Activated CD8-positive, alpha-beta memory T cell treated with anti-CD3 and anti-CD28 coated beads for 4 hours (primary cell): Measurements from ENCODE around the gene MED29.
"Not testable (repeated sequence)": the region's sequence is repeated elsewhere in the genome, so short reads cannot be mapped to it uniquely, and the experiment has no call there.

ENCODE experiments used
- DNase-seq, 2 donors: peaks; one replicate each; pipeline ENCODE4 v3.0.0-alpha.2; 2020; ENCODE audit warnings: low read depth in 2 of 2

The MED29 gene

GRCh38 chr19:39370735-39371134 is 20.4 kb upstream of the MED29 start:
- no peak for DNase-seq

- DNase-seq, result no peak
These were observed 19.0 kb upstream of the MED29 start for GRCh38 chr19:39372047-39372802.

- no peak for DNase-seq
These were observed 18.2 kb upstream of the MED29 start for GRCh38 chr19:39372941-39373340.

- DNase-seq, result no peak
These were observed 15.2 kb upstream of the MED29 start for GRCh38 chr19:39375929-39376328.

- no peak for DNase-seq
These were observed 13.5 kb upstream of the MED29 start for GRCh38 chr19:39377373-39378362.

GRCh38 chr19:39379366-39379765 is 11.8 kb upstream of the MED29 start:
- not testable (repeated sequence) for DNase-seq

- DNase-seq, result no peak
These were observed 11.2 kb upstream of the MED29 start for GRCh38 chr19:39379865-39380396.

- no peak for DNase-seq
These were observed 10.4 kb upstream of the MED29 start for GRCh38 chr19:39380521-39381502.

- no peak for DNase-seq
These were observed 9.1 kb upstream of the MED29 start for GRCh38 chr19:39381910-39382611.

GRCh38 chr19:39382991-39383828 is 8.0 kb upstream of the MED29 start:
- no peak for DNase-seq

- no peak for DNase-seq
These were observed 6.2 kb upstream of the MED29 start for GRCh38 chr19:39384839-39385568.

- DNase-seq, result no peak
These were observed 5.4 kb upstream of the MED29 start for GRCh38 chr19:39385629-39386411.

- no peak for DNase-seq
These were observed 4.6 kb upstream of the MED29 start for GRCh38 chr19:39386557-39386956.

GRCh38 chr19:39388657-39389056 is 2.5 kb upstream of the MED29 start:
- DNase-seq, result no peak

GRCh38 chr19:39389631-39390414 is 1.4 kb upstream of the MED29 start:
- DNase-seq, result no peak

GRCh38 chr19:39390451-39390750 is 777 bp upstream of the MED29 start:
- DNase-seq, result peak in 1 of 2 donors; percentile 70
